HTR-8/SVneo (cell line): Measurements from ENCODE around the gene TOMM7.
"Not testable (repeated sequence)": the region's sequence is repeated elsewhere in the genome, so short reads cannot be mapped to it uniquely, and the experiment has no call there.

Experiments
- DNase-seq: peaks from one replicate; pipeline ENCODE4 v3.0.0; 2011; ENCODE audit warnings: low spot score, mixed read lengths; ENCODE audit not compliant: insufficient read length
- FAIRE-seq: peaks from 2 replicates; lab custom pipeline; 2011; peaks lifted over from hg19 to GRCh38; lab: Jason Lieb, UNC

TOMM7 gene

GRCh38 chr7:22854158-22855048, 31.8 kb upstream of the TOMM7 start:
- DNase-seq (peak; percentile 87), FAIRE-seq (no peak)

- FAIRE-seq: no peak
- DNase-seq: no peak
These were observed 31.1 kb upstream of the TOMM7 start for GRCh38 chr7:22853674-22854157.

- no peak for DNase-seq
These were observed 30.5 kb upstream of the TOMM7 start for GRCh38 chr7:22853138-22853537.

GRCh38 chr7:22851145-22851544, 28.5 kb upstream of the TOMM7 start:
- DNase-seq (no peak), FAIRE-seq (no peak)

More at GRCh38 chr7:22853138-22853537, 30.5 kb upstream of the TOMM7 start:
- no peak for FAIRE-seq

GRCh38 chr7:22850394-22850793, 27.7 kb upstream of the TOMM7 start:
- DNase-seq, FAIRE-seq: not testable (repeated sequence)

GRCh38 chr7:22849662-22850061, 27.0 kb upstream of the TOMM7 start:
- FAIRE-seq (no peak), DNase-seq (no peak)

GRCh38 chr7:22849172-22849571, 26.5 kb upstream of the TOMM7 start:
- FAIRE-seq (no peak), DNase-seq (no peak)

- DNase-seq (no peak), FAIRE-seq (no peak)
These were observed 24.3 kb upstream of the TOMM7 start for GRCh38 chr7:22846961-22847360.

- no peak for DNase-seq
- no peak for FAIRE-seq
These were observed 22.7 kb upstream of the TOMM7 start for GRCh38 chr7:22845221-22845834.

- no peak for FAIRE-seq
These were observed 21.1 kb upstream of the TOMM7 start for GRCh38 chr7:22843681-22844309.

GRCh38 chr7:22842973-22843372, 20.3 kb upstream of the TOMM7 start:
- no peak for DNase-seq
- no peak for FAIRE-seq

More at GRCh38 chr7:22843681-22844309, 21.1 kb upstream of the TOMM7 start:
- no peak for DNase-seq

GRCh38 chr7:22842383-22842941, 19.8 kb upstream of the TOMM7 start:
- no peak for FAIRE-seq
- DNase-seq: no peak

GRCh38 chr7:22841954-22842353, 19.3 kb upstream of the TOMM7 start:
- FAIRE-seq: no peak
- DNase-seq: peak; percentile 33

- no peak for FAIRE-seq
- DNase-seq: no peak
These were observed 14.7 kb upstream of the TOMM7 start for GRCh38 chr7:22837308-22837707.

GRCh38 chr7:22836506-22836905, 13.9 kb upstream of the TOMM7 start:
- not testable (repeated sequence) for DNase-seq

GRCh38 chr7:22833957-22834356, 11.3 kb upstream of the TOMM7 start:
- DNase-seq: no peak
- no peak for FAIRE-seq

More at GRCh38 chr7:22836506-22836905, 13.9 kb upstream of the TOMM7 start:
- not testable (repeated sequence) for FAIRE-seq

- FAIRE-seq: no peak
- DNase-seq: no peak
These were observed 10.6 kb upstream of the TOMM7 start for GRCh38 chr7:22833113-22833855.

- FAIRE-seq (no peak), DNase-seq (no peak)
These were observed 9.8 kb upstream of the TOMM7 start for GRCh38 chr7:22832401-22832800.

- FAIRE-seq: peak; percentile 72
These were observed 9.1 kb upstream of the TOMM7 start for GRCh38 chr7:22831602-22832305.

More at GRCh38 chr7:22831602-22832305, 9.1 kb upstream of the TOMM7 start:
- no peak for DNase-seq
